Measurements from ENCODE around the gene SPDYE4.
"Not testable (repeated sequence)": the region's sequence is repeated elsewhere in the genome, so short reads cannot be mapped to it uniquely, and the experiment has no call there.

The SPDYE4 gene, protein sequence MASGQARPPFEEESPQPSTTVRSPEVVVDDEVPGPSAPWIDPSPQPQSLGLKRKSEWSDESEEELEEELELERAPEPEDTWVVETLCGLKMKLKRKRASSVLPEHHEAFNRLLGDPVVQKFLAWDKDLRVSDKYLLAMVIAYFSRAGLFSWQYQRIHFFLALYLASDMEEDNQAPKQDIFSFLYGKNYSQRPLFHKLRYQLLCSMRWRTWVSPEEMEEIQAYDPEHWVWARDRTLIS

DNA sequence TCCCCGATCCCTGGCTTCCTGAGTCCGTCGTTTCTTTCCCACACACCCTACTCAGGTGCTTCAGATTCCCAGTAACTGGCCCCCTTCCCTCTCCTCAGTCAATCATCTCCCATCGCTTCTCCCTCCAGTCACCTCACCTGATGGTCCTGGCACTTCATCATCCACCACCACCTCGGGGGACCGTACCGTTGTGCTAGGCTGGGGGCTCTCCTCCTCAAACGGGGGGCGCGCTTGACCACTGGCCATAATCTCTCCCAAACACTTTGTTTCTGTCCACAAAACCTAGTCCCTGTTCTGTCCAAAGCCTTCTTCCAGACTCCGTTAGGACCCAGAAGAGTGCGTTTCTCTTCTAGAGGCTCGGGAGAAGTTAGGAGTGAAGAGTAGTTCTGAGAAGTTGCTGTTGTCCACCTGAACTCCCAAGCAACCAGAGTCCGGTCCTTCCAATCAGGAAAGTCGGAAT is at the start of gene SPDYE4:
SPDYE4 (minus strand) TSS at position 410 of the 460 bp plus-strand sequence; CDS start at position 246, 164 bp downstream.
- no peak for DNase-seq

DNA sequence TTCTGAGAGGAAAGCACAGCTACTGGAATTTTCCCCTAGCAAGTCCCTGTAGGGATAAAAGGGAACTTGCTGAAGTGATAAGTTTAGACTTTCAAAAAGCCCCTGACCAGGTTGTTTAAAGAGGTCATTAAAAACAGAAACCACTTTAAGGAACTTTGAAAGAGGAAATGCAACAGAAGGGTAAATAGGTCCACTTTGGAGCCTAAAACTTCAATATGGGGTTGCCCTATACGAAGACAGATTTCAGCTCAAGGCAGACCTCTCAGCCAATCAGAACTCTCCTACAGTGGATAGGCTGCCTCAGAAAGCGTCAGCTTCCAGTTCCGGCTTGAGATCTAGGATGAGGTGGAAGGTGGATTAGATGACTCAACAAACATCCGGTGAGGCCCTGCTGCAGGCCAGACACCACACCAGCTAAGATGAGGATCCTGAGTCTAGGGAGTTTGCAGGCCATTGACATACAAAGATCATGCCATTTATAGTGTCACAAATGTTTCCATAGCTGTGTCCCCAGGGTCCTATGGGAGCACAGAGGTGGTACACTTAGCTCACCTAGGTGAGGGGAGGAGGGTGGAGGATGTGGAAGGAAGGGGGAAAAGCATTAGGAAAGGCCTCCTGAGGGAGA is 48.7 kb upstream of the SPDYE4 start:
- DNase-seq: no peak

DNA sequence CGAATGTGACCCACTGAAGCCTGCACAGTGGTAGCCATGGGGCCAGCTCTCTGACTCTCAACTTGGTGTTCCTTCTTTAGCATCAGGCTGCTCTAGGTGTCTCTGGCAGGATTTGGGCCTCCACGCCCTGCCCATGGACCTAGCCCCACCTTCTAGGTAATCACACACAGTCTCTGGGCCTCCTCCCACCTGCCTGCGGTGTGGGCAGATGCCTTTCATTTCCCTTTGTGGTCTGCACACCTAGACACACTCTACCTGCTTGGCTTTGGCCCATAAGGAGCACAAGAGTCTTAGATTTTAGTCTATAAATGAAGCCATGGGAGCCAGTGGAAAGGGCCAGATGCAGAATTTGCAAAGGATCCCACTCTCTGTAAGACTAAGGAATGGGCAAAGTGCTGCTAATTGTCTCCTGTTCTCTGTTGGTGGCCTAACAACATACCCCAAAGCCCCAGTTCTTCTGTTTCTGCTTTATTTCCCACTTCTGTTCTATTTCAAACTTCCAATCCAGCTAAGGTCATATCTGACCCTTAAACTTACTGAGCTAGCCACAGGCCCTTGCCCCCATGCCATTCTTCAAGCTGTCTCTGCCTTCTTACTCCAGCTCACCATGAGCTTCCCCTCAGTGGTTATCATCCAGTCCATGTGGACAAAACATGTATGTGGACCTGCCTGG is 48.0 kb upstream of the SPDYE4 start:
- DNase-seq: no peak

DNA sequence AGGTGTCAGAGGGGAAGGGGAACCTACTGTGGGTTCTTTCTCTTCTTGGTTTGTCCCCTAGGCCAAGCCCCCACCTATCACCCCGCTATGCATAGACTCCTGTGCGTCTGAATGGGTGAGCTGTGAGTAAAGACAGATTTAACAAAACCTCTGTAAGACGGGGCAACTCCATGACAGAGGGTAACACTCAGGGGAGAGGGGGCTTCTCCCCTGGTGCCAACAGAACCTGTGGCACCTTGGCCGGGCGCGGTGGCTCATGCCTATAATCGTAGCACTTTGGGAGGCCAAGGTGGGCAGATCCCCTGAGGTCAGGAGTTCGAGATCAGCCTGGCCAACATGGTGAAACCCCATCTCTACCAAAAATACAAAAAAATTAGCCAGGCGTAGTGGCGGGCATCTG is 47.0 kb upstream of the SPDYE4 start:
- DNase-seq: not testable (repeated sequence)

DNA sequence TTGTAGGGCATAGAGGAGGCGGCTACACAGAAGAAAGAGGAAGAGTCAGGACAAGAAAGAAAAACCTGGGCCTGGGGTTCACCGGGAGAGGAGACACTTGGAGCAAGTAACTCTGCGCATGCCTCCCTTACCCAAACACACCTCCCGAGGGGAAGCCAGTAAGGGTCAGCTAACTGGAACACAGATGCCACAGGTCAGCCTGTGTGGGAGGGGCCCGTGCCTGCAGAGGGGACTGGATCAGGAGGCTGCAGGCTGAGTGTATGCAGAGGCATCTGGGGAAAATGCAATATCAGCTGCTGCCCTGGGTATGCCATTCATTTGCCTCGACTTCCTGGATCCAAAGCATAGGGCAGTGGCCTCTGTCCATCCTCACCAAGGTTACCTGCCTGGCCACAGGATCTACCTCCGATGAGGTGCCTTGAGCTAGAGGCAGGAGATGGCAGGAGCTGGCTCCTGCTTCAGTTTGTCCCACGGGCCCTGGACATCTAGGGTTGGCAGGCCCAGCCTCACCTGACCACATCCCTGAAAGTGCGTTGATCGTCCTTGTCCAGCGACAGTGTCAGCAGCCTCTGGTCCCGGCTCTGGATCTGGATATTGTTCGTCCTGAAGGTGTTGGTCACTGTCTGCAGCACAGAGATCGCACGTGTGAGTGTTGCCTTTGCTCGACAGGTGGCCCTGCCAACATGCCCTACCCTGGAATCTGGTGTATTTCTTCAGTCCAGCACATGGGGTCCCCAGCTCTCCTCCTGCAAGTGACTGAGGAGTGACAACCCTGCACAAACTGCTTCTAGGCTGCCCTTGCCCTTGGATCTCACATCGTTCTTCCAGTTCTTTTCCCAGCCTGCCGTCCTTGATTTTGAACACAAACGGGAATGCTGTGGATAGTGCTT is 45.4 kb upstream of the SPDYE4 start:
- peak; percentile 27 for DNase-seq

DNA sequence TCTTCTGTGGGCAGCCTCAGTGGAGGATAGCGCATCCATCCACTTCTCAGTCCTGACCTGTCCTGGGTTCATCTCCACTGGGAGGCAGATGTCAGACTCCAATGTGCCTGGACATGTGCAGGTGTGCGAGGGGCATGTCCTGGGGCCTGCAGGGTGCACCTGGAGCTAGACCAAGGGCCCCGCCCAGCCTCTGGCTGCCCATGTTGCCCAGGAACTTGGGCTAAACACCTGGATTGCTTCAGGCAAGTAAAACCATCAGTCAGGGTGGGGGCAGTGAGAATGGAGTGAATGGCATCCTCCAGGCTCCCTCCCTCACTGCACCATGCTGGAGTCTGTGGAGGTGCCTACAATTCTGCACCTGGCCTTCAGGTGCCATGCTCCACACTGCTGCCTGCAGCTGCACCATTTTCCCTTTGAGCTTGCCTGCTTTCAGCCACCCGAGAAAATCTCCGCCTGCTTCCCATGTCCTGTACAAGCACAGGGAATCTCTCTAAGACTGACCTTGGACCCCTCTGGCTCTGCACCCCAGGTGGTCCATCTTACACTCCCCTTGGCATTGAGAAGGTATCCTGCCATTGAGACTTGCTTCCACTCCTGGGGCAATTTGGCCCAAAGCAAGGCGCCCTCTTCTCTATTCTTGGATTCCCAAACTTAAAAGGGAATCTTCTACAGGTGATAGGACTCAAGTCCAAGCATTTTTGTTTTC is 42.9 kb upstream of the SPDYE4 start:
- peak; percentile 45 for DNase-seq

DNA sequence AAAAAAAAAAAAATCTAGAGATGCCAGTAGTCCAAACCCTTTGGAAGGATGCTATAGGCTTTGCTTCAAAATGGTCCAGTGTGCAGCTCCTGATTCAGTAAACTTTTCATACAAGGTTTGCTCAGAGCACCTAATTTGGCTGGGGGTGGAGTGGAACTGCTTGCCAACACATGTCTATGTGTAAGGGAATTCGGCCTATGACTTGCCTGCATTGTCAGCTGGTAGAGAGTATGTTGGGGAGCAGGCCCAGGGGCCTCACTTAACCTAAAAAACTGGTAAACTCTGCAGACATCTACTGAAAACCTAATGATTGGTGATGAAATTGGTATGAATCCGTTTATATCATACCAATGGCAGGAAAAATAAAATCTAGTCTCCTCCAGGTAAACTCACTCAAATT is 42.3 kb upstream of the SPDYE4 start:
- no peak for DNase-seq

DNA sequence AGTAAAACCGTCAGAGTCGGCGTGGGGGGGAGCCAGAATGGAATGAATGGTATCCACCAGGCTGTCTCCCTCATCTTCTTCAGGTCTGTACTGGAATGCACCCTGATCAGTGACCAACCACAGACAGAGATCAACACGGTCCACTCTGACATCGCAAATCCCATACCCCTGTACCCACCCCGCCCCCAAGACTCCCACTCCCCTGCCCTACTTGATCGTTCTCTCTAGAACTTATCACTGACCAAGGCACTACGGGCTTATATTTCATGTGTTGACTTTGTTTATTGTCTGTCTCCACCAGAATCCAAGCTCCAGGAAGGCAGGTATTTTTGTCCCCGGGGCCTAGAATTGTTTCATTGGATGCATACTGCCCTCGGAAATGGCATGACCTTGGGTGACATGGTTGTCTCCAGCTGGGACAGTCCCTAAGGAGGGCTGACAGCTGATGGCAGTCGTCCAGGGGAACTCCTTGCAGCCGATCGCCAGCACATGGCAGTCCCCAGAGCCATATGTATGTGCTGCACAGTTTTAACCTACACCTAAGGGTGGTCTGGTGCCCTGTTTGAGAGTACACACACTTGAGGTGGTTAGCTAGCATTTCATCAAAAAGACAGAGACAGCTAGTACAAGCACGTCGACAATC is 41.3 kb upstream of the SPDYE4 start:
- DNase-seq: peak; percentile 34

DNA sequence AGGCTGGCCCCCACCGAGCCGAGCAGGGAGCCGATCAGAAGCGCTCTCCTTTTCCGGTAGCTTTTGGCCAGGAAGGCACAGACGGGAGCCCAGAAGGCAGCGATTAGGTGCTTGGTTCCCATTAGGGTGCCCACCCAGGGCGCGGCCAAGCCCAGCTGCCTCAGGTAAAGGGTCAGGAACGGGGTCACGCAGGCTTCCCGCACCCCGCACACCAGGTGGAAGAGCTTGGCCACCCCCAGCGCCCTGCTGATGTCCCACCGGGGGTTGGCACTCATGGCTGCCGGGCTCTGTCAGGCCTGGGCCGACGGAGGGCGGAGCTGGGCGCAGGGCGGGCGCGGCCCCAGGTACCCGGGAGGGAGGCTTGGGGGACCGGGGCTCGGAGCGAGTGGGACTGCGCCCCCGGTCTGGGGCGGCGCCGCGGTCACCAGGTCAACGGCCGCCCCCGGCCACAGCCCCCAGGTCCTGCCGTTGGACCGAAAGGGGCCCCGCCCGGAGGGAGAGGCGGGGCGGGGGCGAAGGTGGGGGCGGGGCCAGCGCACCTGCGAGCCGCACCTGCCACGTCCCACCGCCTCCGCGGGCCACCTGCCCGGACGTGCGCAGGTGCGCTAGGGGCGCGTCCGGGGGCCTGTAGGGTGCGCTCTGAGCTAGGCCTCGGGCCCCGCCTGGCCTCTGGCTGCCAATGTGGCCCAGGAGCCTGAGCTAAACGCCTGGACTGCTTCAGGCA is 40.7 kb upstream of the SPDYE4 start, which contains the start of gene MFSD6L:
MFSD6L (minus strand) TSS at position 520 of the 724 bp plus-strand sequence; CDS start at position 275, 245 bp downstream.
- peak; percentile 92 for DNase-seq

DNA sequence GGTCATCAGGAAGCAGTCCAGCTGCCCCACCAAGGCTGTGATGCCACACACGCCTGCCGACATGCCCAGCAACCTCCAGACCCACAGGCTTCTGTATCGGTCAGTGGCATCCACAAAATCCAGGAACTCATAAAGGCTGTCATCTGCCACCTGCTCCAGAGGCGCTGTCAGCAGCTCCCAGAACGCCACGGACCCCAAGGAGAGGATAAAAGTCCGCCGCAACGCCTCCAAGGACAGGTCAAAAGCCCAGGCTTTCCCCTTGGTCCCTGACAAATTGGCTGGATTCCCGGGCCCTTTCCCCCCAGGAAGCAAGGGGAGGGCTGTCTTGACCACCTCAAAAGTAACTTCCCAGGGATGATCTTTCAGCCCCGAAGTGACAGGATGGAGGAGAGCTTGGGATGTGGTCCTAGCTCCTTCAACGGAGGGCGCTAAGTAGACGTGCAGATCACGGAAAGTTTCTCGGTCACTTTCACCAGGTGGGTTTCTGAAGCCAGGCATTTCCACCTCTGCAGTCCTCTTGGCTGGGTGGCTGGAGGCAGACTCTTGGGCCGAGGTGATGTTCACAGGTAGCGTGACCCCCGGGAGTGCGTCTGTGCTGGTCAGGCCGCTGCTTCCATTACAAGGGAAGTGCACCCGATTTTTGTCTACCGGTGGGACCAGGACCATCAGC is 40.0 kb upstream of the SPDYE4 start:
- DNase-seq: no peak

DNA sequence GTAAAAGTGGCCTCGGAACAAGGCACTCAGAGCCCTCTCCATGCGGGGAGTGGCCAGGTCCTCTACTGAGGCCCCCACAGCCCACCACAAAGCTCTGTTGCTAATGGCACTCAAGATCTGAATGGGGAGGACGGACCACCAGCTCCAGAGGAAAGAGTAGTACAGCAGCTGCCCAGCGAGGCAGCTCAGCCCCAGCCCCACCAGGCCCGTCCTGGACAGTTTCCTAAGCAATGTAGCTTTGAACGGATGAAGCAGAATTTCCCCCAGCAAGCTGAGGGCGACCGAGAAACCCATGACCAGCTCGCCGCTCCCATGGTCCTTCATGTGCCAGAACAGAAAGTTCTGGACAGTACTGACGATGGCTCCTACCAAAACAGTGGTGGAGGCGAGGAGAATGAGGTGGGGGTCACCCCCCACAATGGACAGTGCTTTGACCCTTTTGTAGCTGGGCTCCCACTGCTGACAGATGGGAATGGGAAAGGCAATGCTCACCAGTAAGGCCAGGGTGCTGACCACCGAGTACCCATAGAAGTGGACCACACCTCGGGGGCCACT is 39.4 kb upstream of the SPDYE4 start:
- no peak for DNase-seq

DNA sequence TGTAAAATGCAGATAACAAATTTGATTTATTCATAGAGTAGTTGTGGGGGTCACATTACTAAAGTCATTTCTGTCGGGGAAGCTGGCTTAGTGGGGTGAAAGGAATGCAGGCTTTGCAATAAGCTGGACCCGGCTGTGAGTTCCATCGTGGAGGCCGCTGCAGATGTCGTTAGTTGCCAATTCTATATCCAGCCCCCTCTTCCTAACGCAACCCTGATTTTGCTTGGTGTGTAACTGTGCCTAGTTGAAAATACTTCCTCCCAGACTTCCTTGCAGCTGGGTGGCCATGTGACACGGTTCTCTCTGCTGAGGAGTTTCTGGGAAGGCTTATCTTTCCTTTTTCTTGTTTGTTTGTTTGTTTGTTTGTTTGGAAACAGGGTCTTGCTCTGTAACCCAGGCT is 36.3 kb upstream of the SPDYE4 start:
- no peak for DNase-seq

DNA sequence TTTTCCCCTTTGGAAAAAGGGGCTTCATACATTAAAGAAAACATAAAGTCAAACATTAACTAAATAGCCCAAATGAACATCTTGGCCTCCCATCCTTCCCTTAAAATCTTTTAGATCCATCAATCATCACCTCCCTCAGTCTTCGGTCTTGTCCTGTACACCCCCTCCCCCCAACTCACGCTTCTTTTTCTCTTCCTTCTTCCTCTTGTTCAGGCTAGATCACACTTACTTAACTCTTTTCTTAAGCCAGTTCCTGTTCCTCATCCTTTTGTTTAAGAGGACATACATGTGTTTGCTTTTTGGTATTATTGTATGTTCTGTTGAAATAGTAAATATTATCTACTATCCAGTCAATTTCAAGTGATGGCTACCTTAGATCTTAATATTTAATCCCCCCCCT is 35.3 kb upstream of the SPDYE4 start:
- DNase-seq: no peak

DNA sequence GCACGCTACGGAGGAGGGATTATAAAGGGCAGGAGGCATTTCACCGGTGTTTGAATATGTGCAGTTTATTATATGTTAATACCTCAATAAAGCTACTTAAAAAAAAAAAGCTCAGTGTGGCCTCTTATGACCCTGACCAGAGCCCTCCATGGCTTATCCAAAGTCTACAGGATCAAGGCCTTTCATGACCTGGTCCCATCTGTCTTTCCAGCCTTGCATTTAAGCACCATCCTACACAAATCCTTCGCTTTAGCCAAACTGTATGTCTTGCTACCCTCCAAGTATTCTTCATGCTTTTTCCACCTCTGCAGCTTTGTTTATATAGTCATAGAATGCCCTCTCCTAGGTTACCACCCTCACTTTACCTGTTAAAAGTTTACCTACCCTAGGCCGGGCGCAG is 34.3 kb upstream of the SPDYE4 start:
- no peak for DNase-seq

DNA sequence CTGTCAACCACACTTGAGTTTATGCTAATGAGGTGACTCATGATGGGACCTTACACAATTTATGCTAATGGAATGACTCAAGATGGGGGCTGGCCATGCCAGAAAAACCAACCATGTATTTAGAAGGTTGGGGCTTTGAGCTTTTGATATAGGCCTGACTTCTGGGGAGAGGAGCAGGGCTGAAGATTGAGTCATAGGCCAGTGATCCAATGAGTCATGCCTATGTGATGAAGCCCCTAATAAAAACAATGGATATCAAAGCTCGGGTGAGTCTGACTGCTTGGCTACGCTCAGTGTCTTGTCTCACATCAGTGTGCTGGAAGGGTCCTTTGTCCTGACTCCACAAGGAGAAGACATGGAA is 33.5 kb upstream of the SPDYE4 start:
- DNase-seq: no peak

DNA sequence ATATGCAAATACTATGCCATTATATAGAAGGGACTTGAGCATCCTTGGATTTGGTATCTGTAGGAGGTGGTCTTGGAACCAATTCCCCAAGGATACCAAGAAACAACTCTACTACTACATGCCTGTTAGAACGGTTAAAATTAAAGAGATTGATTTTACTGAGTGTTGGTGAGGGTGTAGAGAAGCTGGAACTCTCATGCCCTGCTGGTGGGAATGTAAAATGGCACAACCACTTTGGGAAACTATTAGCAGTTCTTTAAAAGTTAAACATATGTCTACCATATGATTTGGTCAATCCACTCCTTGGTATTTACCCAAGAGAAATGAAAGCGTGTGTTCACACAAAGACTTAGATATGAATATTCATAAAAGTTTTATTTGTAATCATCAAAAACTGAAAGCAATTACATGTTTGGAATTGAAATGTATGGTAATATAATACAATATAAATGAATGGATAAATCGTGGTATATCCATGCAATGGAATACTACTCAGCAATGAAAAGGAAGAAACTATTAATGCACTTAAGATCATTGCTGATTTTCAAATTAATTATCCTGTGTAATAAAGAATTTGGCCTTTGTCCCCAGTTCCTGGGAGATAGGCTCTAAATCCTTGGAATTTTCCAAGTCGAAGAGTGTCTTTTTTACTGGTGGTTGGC is 33.0 kb upstream of the SPDYE4 start:
- no peak for DNase-seq

DNA sequence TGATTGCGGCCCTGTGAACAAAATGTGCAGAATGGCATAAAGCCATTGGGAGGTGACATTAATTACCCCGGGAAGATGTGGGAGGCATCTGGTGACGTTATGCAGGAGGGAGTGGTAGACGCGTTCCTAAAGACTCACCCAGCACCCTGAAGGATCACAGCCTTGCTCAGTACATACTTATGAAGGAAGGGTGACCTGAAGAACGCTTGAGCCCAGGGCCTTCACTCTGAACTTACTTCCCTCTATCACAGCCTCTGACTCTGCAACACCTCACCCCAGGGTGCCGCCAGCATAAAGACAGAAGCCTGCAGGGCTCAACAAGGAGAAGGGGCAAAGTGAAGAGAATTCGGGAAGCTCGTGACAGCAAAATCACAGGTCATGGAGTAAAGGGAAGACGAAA is 31.4 kb upstream of the SPDYE4 start:
- peak; percentile 18 for DNase-seq

DNA sequence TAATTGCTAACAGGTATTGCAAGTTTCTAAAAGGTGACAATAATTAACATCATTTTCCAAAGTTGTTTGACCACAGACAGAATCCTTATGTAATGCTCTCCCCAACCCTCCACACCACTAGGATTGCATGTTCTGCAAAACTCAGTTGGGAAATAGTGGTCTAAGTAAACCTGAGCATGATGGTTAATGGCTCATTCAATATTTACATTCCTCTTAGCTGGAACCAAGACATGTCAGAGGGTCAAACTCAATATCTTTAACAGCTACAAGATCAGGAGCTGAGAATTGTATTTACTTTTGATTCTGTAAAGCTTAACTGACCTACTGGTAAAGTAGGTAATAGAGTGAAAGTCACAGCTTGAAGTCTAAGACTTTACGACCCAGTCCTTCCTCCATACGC is 30.7 kb upstream of the SPDYE4 start:
- no peak for DNase-seq

DNA sequence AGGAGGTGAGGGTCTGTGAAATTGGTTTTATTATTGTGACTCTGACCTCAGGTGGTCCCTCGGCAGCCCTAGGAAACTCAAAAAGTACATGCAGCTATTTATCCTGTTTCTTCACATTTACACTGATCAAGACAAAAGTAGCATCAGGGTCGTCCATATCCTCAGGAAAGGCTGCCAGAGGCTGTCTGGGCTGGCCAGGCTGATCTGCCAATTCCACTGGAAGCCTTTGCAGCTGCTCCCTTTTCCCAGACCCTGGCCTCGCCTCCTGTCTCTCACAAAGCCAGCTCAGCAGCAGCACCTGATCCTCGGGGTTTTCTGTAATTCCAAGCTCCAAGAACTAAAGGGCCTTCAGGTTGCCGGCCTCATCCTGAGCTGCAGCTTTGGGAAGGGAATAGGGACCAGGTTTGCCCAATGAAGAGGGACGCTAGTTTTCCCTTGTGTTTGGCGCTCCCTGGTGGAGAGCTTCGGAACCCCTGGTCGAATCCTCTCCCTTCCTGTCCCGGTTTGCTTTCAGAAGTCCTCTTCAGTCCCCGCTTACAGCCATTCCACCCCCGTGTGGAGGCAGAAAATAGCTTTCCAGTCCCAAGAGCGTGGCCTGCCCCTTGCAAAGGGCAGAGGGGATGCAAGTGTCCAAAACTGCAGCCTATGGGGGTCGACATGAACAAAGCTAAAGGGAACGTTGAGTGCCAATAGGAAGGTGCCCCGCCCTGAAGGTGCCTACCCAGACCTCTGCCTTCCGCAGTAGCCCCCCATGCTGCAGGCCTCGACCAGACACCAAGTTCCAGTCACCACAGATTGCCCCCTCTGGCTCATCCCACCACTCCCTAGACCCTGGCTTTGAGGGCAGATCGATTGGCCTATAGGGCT is 27.4 kb upstream of the SPDYE4 start:
- peak; percentile 65 for DNase-seq

Data from NCI-H146 (cell line).